Lung (tissue), 12 donors: ENCODE results near the gene BGLAP. TPM values are rescaled to one million over a fixed set of nuclear protein-coding genes. Genes with fewer than 3 reads are reported as not detected.

Experiments
- ATAC-seq: fragments of 200-7000 bp; cut with Tn5 transposase; one replicate; pipeline ENCODE4 v1.9.1; 2020; ENCODE audit warnings: moderate number of reproducible peaks; ENCODE audit not compliant: insufficient read depth, low FRiP score
- DNase-seq, 3 donors: peaks; one replicate each; pipeline ENCODE4 v3.0.0-alpha.2; 2013 to 2017
- H3K27ac ChIP-seq, 2 donors: one replicate each; pipeline ENCODE4 v1.5.1; 2013; ENCODE audit warnings: mild to moderate bottlenecking in 2 of 2, moderate library complexity in 2 of 2, control low read depth in 1 of 2, inconsistent platforms in 1 of 2, low read depth in 1 of 2, low read length in 1 of 2
- H3K27me3 ChIP-seq, 3 donors: one replicate each; pipeline ENCODE4 v1.5.1; 2013; ENCODE audit warnings: low read length in 2 of 3; ENCODE audit not compliant: control insufficient read depth in 3 of 3, insufficient read depth in 3 of 3
- H3K36me3 ChIP-seq, 4 donors: one replicate each; pipeline ENCODE4 v1.5.1; 2013; ENCODE audit warnings: low read length in 4 of 4, mild to moderate bottlenecking in 1 of 4, moderate library complexity in 1 of 4; ENCODE audit not compliant: control insufficient read depth in 4 of 4, insufficient read depth in 4 of 4
- H3K4me1 ChIP-seq, 5 donors: one replicate each; pipeline ENCODE4 v1.5.1; 2013; ENCODE audit warnings: low read length in 5 of 5, mild to moderate bottlenecking in 2 of 5, moderate library complexity in 1 of 5; ENCODE audit not compliant: control insufficient read depth in 5 of 5, insufficient read depth in 5 of 5
- H3K4me3 ChIP-seq: one replicate; pipeline ENCODE4 v1.5.1; 2013; ENCODE audit warnings: mild to moderate bottlenecking, control low read depth, moderate library complexity
- H3K9ac ChIP-seq, 2 donors: one replicate each; pipeline ENCODE4 v1.5.1; 2013; ENCODE audit warnings: low read length in 2 of 2, control low read depth in 1 of 2; ENCODE audit not compliant: insufficient read depth in 1 of 2
- H3K9me3 ChIP-seq, 4 donors: one replicate each; pipeline ENCODE4 v1.5.1; 2013; ENCODE audit warnings: low read length in 3 of 4, mild to moderate bottlenecking in 1 of 4, moderate library complexity in 1 of 4; ENCODE audit not compliant: control insufficient read depth in 4 of 4, insufficient read depth in 3 of 4
- CTCF ChIP-seq: IDR thresholded peaks from 2 replicates; pipeline ENCODE4 v1.5.1; 2012; ENCODE audit warnings: mild to moderate bottlenecking; ENCODE audit errors: control extremely low read depth, extremely low read depth
- WGBS, 2 donors: extraction: QIAGEN DNeasy Blood & Tissue Kit; methylation state at CpG; one replicate each; pipeline ENCODE4 v1.1.7; 2013; 5-methylcytosine and 5-hydroxymethylcytosine counted together
- polyA plus RNA-seq, 2 donors: library from polyadenylated mRNA; stranded (reverse); fragments of 200-250 nt; gene quantifications; one replicate each; pipeline ENCODE4 v1.2.1, GENCODE V29; 2013
- total RNA-seq, 2 donors: library from RNA; depleted of rRNA in 1 of 2; stranded (reverse); fragments of >200 nt in 1 of 2; gene quantifications; one replicate each; pipeline ENCODE4 v1.2.1, GENCODE V29; 2014 to 2021
- donor health status: control.
- donor health status: control.
- donor health status: Bipolar disorder and iron deficiency.
- donor health status: healthy.
- donor health status: DM: yes; HTN: yes; CAD: no.

The BGLAP gene
- total and polyA plus RNA-seq, 4 donors: 0.46 to 1.7 (median 1.5) TPM

GRCh38 chr1:156246781-156247459 is 4.9 kb downstream of the BGLAP start:
- Histone ChIP-seq H3K27me3 (peaks cover 0 to 16% (median 12%) of the 10 kb centered on the region in 3 donors), H3K4me3 (no peak overlapping the region), H3K27ac (no peak overlapping the region), H3K9ac (no peak overlapping the region), H3K9me3 (peaks cover 0 to 1% (median 0%) of the 10 kb centered on the region in 4 donors), H3K4me1 (peaks cover 0 to 13% (median 0%) of the 10 kb centered on the region in 5 donors), H3K36me3 (peaks cover 2 to 32% (median 15%) of the 10 kb centered on the region in 4 donors)
- ATAC-seq: no peak
- TF ChIP-seq CTCF: no peak
- 60 to 76% methylated on average over 16 of the region's 16 CpGs for WGBS, 2 donors
- DNase-seq: no peak

GRCh38 chr1:156247460-156248322 is 5.7 kb downstream of the BGLAP start, which contains the start of gene PAQR6:
Gene PAQR6, minus strand, starts transcription at chr1:156248056. Its CDS starts 1,325 bp downstream, at chr1:156246731.
- Histone ChIP-seq H3K4me3 (no peak within 1 kb of the TSS), H3K36me3 (peaks cover 9 to 36% (median 22%) of the 10 kb centered on the region in 4 donors), H3K4me1 (peaks cover 0 to 13% (median 0%) of the 10 kb centered on the region in 5 donors), H3K27me3 (peaks cover 0 to 16% (median 12%) of the 10 kb centered on the region in 3 donors), H3K9ac (no peak within 1 kb of the TSS), H3K9me3 (peaks cover 0 to 1% (median 0%) of the 10 kb centered on the region in 4 donors), H3K27ac (peak within 1 kb of the TSS in 1 of 2 donors; percentile 5)
- peak in 2 of 3 donors; percentile 34 to 49 for DNase-seq
- no peak for ATAC-seq
- no peak for TF ChIP-seq CTCF
- 55 to 80% methylated on average over 16 of the region's 16 CpGs for WGBS, 2 donors

DNA sequence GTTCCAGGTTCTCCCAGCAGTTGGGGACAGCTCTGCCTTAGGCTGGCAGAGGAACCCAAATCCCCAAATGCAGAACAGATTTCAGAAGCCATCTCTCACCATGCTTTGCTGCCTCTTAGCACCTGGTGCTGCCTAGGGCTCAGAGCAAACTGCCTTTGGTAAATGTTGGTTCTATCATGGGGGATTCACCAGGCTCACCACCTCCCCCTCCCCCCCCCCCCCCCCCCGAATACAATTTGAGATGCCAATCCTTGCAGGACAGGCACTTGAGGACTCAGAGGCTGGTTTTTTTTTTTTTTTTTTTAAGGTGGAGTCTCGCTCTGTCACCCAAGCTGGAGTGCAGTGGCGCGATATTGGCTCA is 6.3 kb downstream of the BGLAP start:
- no peak for TF ChIP-seq CTCF
- 65 to 92% methylated on average over 2 to 4 of the region's 4 CpGs for WGBS, 2 donors
- no peak for ATAC-seq
- peaks cover 16 to 41% (median 27%) of the 10 kb centered on the region in 4 donors for H3K36me3 ChIP-seq
- H3K27me3 ChIP-seq: peaks cover 0 to 16% (median 12%) of the 10 kb centered on the region in 3 donors
- DNase-seq: no peak
- H3K27ac ChIP-seq: peak overlapping the region in 1 of 2 donors; percentile 5
- peaks cover 0 to 1% (median 0%) of the 10 kb centered on the region in 4 donors for H3K9me3 ChIP-seq
- H3K9ac ChIP-seq: no peak overlapping the region
- no peak overlapping the region for H3K4me3 ChIP-seq
- peaks cover 0 to 15% (median 0%) of the 10 kb centered on the region in 5 donors for H3K4me1 ChIP-seq
